ENCODE data around the gene NRG2.
A peak's percentile ranks its signal among the peaks of the same experiment; 100 is the strongest.

Gene NRG2

DNA sequence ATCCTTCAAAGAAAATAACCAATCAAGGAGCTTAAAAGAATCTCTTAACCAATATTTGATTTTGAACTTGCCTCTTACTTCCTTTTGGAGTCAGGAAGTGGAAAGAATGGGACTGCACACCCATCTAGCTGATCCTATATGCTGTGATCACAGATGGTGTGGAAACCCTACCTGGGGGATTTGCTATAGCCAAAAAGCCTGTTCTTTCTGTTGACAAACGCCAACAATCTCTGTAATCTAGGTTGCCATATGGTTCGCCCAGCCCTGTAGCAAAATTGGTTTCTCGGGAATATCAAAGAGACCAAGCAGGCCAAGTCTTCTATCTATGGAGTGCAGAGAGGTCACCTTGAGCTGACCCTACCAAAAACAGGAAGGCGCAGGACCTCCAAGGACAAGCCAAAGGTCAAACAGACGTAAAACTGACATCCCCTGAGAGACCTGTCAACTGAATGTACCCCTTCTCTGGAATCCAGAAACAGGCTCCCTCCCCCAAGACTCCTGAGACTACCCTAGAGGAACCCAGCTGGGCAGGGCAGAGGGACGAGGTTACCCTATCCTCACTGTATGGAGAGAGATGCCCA is 19.4 kb downstream of the NRG2 start:
- no peak overlapping the region for H3K4me3 ChIP-seq (replicated peaks in 1 of 2; ENCODE audit: low read depth in 2 of 2, low read length in 2 of 2)
- TF ChIP-seq, protein P1, sequence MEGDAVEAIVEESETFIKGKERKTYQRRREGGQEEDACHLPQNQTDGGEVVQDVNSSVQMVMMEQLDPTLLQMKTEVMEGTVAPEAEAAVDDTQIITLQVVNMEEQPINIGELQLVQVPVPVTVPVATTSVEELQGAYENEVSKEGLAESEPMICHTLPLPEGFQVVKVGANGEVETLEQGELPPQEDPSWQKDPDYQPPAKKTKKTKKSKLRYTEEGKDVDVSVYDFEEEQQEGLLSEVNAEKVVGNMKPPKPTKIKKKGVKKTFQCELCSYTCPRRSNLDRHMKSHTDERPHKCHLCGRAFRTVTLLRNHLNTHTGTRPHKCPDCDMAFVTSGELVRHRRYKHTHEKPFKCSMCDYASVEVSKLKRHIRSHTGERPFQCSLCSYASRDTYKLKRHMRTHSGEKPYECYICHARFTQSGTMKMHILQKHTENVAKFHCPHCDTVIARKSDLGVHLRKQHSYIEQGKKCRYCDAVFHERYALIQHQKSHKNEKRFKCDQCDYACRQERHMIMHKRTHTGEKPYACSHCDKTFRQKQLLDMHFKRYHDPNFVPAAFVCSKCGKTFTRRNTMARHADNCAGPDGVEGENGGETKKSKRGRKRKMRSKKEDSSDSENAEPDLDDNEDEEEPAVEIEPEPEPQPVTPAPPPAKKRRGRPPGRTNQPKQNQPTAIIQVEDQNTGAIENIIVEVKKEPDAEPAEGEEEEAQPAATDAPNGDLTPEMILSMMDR (IDR thresholded peaks at IDR 0.05; ENCODE audit: low read depth, low read length) = no peak
- no peak for DNase-seq (ENCODE audit: low read depth in 2 of 2)

DNA sequence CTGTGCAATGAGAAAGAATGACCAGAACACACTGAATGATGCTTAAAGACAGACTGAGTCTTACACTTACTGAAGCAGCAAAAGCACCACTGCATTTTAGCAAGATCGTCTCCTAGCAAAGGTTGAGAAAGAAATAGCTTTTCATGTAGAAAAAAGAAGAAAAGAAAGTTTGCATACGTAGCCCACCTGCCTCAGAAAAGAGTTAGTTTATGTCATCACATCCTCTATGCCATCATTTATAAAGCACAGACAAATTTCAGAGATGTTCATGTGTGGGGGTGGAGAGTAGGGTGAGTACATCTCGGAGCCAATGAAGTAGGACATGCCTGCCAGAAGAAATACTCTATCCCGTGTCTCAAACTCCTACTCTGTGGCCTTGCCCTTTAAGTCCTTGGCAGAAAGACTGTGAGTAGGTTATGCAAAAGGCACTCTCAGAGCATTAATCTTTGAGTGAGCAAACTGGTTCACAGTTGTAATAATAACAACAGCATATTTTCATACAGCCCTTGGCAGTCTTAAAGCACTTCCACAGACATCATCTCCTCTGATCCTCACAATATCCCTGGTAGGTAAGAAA is 22.4 kb downstream of the NRG2 start:
- TF ChIP-seq, protein P1 (IDR thresholded peaks at IDR 0.05; ENCODE audit: low read depth, low read length) = no peak
- H3K4me3 ChIP-seq (replicated peaks in 1 of 2; ENCODE audit: low read depth in 2 of 2, low read length in 2 of 2) = no peak overlapping the region
- peak in 1 of 2 donors; percentile 1 for DNase-seq (ENCODE audit: low read depth in 2 of 2)

DNA sequence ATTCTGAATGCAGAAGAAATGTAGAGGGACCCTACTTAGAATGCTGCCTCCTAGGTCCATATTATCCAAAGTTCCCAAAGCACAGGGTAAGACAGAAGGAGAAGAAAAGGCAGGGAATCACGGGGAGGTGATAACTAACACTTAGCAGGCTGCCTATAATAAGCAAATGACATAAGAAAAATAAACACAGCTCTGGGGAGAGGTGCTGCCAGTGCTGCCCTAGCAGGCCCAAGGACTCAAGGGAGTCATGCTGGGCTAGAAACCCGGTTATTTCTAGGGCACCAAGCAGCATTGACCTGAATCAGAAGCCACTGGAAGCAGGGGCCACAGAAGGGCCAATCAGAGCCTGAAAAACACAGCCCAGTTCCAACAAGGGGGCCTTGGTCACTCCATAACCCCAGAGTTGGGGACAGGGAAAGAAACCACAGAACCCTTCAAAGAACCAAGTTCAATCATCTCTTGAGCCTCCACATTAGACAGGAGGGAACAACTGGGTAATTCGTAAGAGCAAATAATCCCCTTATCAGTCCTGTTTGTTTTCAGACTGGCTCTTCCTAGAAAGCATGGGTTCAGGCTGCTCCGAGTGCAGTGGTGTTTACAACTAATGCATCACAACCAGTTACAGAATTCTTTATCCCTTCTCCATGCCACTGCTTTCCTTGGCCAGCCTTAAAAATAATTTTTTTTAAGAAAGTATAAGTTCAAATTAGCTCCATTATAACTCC is 24.0 kb downstream of the NRG2 start:
- TF ChIP-seq, protein P1 (IDR thresholded peaks at IDR 0.05; ENCODE audit: low read depth, low read length) = no peak
- H3K4me3 ChIP-seq (replicated peaks in 1 of 2; ENCODE audit: low read depth in 2 of 2, low read length in 2 of 2) = no peak overlapping the region
- DNase-seq (ENCODE audit: low read depth in 2 of 2) = no peak

DNA sequence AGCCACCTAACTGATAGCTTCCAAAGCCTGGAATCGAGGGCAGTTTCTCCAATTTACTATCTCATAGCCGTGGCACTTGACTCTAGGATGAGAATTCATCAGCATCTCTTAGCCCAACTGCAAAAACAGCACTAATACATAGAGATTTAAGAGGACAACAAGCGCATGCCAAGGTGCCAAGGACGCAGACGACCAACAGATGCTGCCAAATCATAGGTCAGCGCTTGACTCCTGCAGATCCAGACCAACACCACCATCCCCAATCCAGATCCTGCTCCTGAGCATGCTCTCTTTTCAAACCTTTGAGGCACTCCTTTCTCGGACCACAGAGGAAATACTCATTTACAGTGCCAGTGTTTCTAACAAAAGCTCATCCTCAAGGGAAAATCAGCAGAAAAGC is 24.6 kb downstream of the NRG2 start:
- TF ChIP-seq, protein P1 (IDR thresholded peaks at IDR 0.05; ENCODE audit: low read depth, low read length) = no peak
- no peak for DNase-seq (ENCODE audit: low read depth in 2 of 2)
- no peak overlapping the region for H3K4me3 ChIP-seq (replicated peaks in 1 of 2; ENCODE audit: low read depth in 2 of 2, low read length in 2 of 2)

DNA sequence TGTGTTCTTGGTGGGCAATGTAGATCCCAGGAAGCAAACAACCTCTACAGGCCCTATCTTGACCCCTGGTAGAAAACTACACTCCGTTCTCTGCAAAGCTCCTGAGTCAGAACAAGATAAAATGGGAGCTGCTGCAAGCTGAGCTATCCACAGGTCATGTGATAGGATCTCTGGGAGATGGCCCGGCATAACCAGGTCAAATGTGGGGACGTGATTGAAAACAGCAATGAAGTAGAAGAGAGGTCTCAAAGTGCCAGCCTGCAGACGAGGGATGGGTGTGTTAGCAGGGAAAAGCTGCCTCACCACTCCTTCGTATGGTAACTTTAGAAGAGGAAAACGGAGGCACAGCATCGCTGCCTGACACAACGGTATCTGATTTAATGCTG is 25.0 kb downstream of the NRG2 start:
- TF ChIP-seq, protein P1 (IDR thresholded peaks at IDR 0.05; ENCODE audit: low read depth, low read length) = no peak
- no peak for DNase-seq (ENCODE audit: low read depth in 2 of 2)
- H3K4me3 ChIP-seq (replicated peaks in 1 of 2; ENCODE audit: low read depth in 2 of 2, low read length in 2 of 2) = no peak overlapping the region

DNA sequence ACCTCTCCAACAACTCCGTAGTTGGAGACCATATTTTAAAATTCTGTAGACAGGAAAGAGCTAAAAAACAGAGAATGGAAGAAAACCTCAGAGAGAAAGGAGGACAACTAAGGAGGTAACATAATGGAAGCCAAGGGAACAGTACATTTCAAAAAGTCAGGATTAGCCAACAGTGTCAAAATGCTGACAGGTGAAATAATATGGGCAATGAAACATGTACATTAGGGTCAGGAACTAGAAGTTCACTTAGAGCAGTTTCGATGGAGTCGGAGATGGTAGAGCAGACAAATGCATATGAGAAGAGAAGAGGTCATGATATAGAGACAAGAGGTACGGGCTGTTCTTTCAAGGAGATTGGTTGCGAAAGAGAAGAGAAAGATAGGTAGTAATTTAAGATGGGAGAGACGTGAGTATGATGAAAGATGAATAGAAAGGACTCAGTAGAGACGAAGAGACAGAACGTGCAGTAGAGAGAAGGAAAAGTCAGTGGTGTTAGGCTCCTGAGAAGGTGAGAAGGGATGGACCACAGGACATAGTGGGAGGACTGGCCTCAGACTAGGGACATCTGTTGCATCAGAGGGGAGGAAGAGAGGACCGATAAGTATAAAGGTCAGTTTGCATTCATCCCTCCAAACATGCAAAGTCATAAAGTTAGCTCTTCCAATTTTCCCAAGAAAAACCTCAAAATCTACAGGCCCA is 25.6 kb downstream of the NRG2 start:
- no peak for DNase-seq (ENCODE audit: low read depth in 2 of 2)
- no peak overlapping the region for H3K4me3 ChIP-seq (replicated peaks in 1 of 2; ENCODE audit: low read depth in 2 of 2, low read length in 2 of 2)
- TF ChIP-seq, protein P1 (IDR thresholded peaks at IDR 0.05; ENCODE audit: low read depth, low read length) = no peak
